HEK293T (cell line): Measurements from ENCODE around the gene ATG7.

Source experiments
- CTBP1 ChIP-seq: fragments of 450-650 bp; IDR thresholded peaks from 2 replicates; pipeline ENCODE4 v1.6.1; 2016; ENCODE audit warnings: borderline replicate concordance
- ELF4 ChIP-seq: fragments of 450-650 bp; IDR thresholded peaks from 2 replicates; pipeline ENCODE4 v1.6.1; 2017; ENCODE audit warnings: antibody characterized with exemption
- FOXM1 ChIP-seq: fragments of 450-650 bp; IDR thresholded peaks from 2 replicates; pipeline ENCODE4 v1.6.1; 2017; ENCODE audit warnings: mild to moderate bottlenecking, borderline replicate concordance
- HDGF ChIP-seq: fragments of 450-650 bp; IDR thresholded peaks from 2 replicates; pipeline ENCODE4 v1.6.1; 2017; ENCODE audit warnings: antibody characterized with exemption, borderline replicate concordance
- L3MBTL2 ChIP-seq: fragments of 450-650 bp; conservative IDR thresholded peaks from 2 replicates; pipeline ENCODE4 v1.6.1; 2016; ENCODE audit warnings: mild to moderate bottlenecking
- LEF1 ChIP-seq: fragments of 450-650 bp; IDR thresholded peaks from 2 replicates; pipeline ENCODE4 v1.6.1; 2017; ENCODE audit warnings: mild to moderate bottlenecking, borderline replicate concordance
- SP1 ChIP-seq: fragments of 450-650 bp; IDR thresholded peaks from 2 replicates; pipeline ENCODE4 v1.6.1; 2017
- TARDBP ChIP-seq: fragments of 450-650 bp; IDR thresholded peaks from 2 replicates; pipeline ENCODE4 v1.6.1; 2016
- ZNF384 ChIP-seq: fragments of 450-650 bp; IDR thresholded peaks from 2 replicates; pipeline ENCODE4 v1.6.1; 2016

DNA sequence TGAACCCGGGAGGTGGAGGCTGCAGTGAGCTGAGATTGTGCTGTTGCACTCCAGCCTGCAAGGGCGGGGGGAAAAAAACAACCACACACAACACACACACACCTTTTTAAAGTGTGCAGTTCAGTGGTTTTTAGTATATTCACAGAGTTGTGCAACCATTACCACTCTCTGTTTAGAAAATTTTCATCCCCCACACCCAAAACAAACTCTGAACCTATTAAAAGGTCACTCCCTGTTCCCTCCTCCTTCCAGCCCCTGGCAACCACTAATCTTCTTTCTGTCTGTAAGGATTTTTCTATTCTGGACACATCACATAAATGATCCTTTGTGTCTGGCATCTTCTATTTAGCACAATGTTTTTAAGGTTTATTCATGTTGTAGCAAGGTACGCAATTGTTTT lies 159.1 kb downstream of the ATG7 start:
- TF ChIP-seq CTBP1 = no peak
- TF ChIP-seq L3MBTL2 = no peak
- TF ChIP-seq ELF4 = no peak
- TF ChIP-seq SP1 = no peak
- no peak for TF ChIP-seq TARDBP
- TF ChIP-seq FOXM1 = no peak
- TF ChIP-seq ZNF384 = no peak
- no peak for TF ChIP-seq LEF1
- no peak for TF ChIP-seq HDGF
